Heart right ventricle (tissue), 16 donors: ENCODE measurements around the gene EIF4E2. TPM values are rescaled to one million over a fixed set of nuclear protein-coding genes. Genes with fewer than 3 reads are reported as not detected.

ENCODE experiments used
- ATAC-seq, 8 donors: fragments of 200-7000 bp; cut with Tn5 transposase; one replicate each; pipeline ENCODE4 v1.9.1; 2020; ENCODE audit warnings: mild to moderate bottlenecking in 8 of 8, moderate library complexity in 8 of 8, moderate number of reproducible peaks in 1 of 8
- DNase-seq, 2 donors: peaks; one replicate each; pipeline ENCODE4 v3.0.0-alpha.2; 2020
- H3K27ac ChIP-seq, 10 donors: fragments of 200-600 bp; sonication (generic) in 2 of 10; one replicate each; pipeline versions ENCODE4 v1.5.0 to v1.8.0; 2020 to 2022; ENCODE audit warnings: mild to moderate bottlenecking in 3 of 10
- H3K27me3 ChIP-seq, 7 donors: fragments of 200-600 bp; one replicate each; pipeline ENCODE4 v1.8.0; 2021 to 2022; ENCODE audit warnings: mild to moderate bottlenecking in 2 of 7
- H3K36me3 ChIP-seq, 9 donors: fragments of 200-600 bp; sonication (generic) in 1 of 9; one replicate each; pipeline versions ENCODE4 v1.5.0 to v1.8.0; 2020 to 2022; ENCODE audit warnings: mild to moderate bottlenecking in 2 of 9
- H3K4me1 ChIP-seq, 9 donors: fragments of 200-600 bp; sonication (generic) in 1 of 9; one replicate each; pipeline versions ENCODE4 v1.5.0 to v1.8.0; 2020 to 2022; ENCODE audit warnings: mild to moderate bottlenecking in 4 of 9
- H3K4me3 ChIP-seq, 10 donors: fragments of 200-600 bp; sonication (generic) in 2 of 10; one replicate each; pipeline versions ENCODE4 v1.5.0 to v1.8.0; 2020 to 2022; ENCODE audit warnings: mild to moderate bottlenecking in 7 of 10, moderate library complexity in 2 of 10
- H3K9me3 ChIP-seq, 11 donors: fragments of 200-600 bp in 10 of 11; sonication (generic) in 2 of 11; one replicate each; pipeline versions ENCODE4 v1.5.0 to v1.8.0; 2013 to 2022; ENCODE audit warnings: mild to moderate bottlenecking in 2 of 11, control low read depth in 1 of 11, moderate library complexity in 1 of 11
- CTCF ChIP-seq, 9 donors: fragments of 200-600 bp; sonication (generic) in 2 of 9; IDR thresholded peaks; one replicate each; pipeline versions ENCODE4 v1.5.0 to v1.8.0; 2021 to 2022; ENCODE audit warnings: antibody characterized with exemption in 9 of 9, mild to moderate bottlenecking in 5 of 9, moderate library complexity in 1 of 9
- WGBS, 2 donors: extraction: QIAGEN DNeasy Blood & Tissue Kit; methylation state at CpG; one replicate each; pipeline ENCODE4 v1.1.7; 2013; ENCODE audit warnings: inconsistent platforms in 1 of 2; 5-methylcytosine and 5-hydroxymethylcytosine counted together
- intact Hi-C, 10 donors: fragments of 100-400 bp; cut with DNase I; formaldehyde crosslinking; loops; one replicate each; pipeline versions ENCODE4 v1.11.1 to v1.14.2; 2022
- polyA plus RNA-seq, 2 donors: library from polyadenylated mRNA; stranded (reverse); fragments of 200-250 nt; gene quantifications; one replicate each; pipeline ENCODE4 v1.2.3, GENCODE V29; 2013
- total RNA-seq, 10 donors: library from RNA; stranded (reverse); fragmentation: NEBNext Ultra II Directional in 3 of 10; extraction: Animal tissue kit (Norgen Biotek cat#: 25700) in 3 of 10; gene quantifications; one replicate each; pipeline versions ENCODE4 v1.2.1 to v1.2.4, GENCODE V29; 2021 to 2023
- donor health status: Arrhythmogenic right ventricular cardiomyopathy.
- donor health status: ischemic (EF 13 %, LVEDD 7.1; RV severe dilation, severe dysfunction).
- donor health status: healthy with polysubstance abuse.
- donor health status: DM: no; HTN: yes; CAD: no.
- donor health status: DM: no; HTN: no; CAD: no.
- donor health status: ischemic (EF 25% LVEDD 6.9; RV normal size, moderate dysfunction).
- donor health status: ischemic (EF 25% LVEDD 5.7; RV mildly dilated, moderate dysfunction).
- donor health status: healthy.
- donor health status: DM: yes; HTN: yes; CAD: no.
- donor health status: Ischemic cardiomyopathy.
- donor health status: ischemic (EF 35%, LVEDD 5.7; RV mildly dilated, moderate dysfunction).
- donor health status: nonischemic (EF 11% LVEDD 7.7; RV severe dilation, severe dysfunction).
- donor health status: DM: yes; HTN: yes; CAD: no.
- donor health status: PGD.
- donor health status: ischemic (EF 29% LVEDD 5.4; RV normal size, mild dysfunction).
- donor health status: nonischemic (EF 23%, LVEDD 6.1; RV moderate dilation, normal function).

The EIF4E2 gene
- total and polyA plus RNA-seq, 12 donors = 30.3 to 58.1 (median 40.2) TPM

GRCh38 chr2:232586943-232587505 is 36.5 kb downstream of the EIF4E2 start:
- intact Hi-C loops = no loop called here
- H3K9me3 ChIP-seq = peaks cover 0 to 10% (median 0%) of the 10 kb centered on the region in 11 donors
- H3K4me3 ChIP-seq = no peak overlapping the region
- no peak for DNase-seq
- WGBS, 2 donors = 77 to 82% methylated on average over 5 of the region's 5 CpGs
- TF ChIP-seq CTCF (IDR thresholded peaks at IDR 0.05) = no peak
- H3K27me3 ChIP-seq = no peaks in the 10 kb centered on the region
- no peak overlapping the region for H3K27ac ChIP-seq
- no peak for ATAC-seq
- H3K36me3 ChIP-seq = peaks cover 0 to 28% (median 3%) of the 10 kb centered on the region in 9 donors
- H3K4me1 ChIP-seq = peaks cover 0 to 20% (median 7%) of the 10 kb centered on the region in 9 donors

- Histone ChIP-seq H3K4me1 (peaks cover 0 to 21% (median 7%) of the 10 kb centered on the region in 9 donors), H3K4me3 (no peak overlapping the region), H3K27me3 (no peaks in the 10 kb centered on the region), H3K36me3 (peaks cover 0 to 23% (median 0%) of the 10 kb centered on the region in 9 donors), H3K9me3 (peaks cover 0 to 10% (median 0%) of the 10 kb centered on the region in 11 donors), H3K27ac (no peak overlapping the region)
- intact Hi-C loops = no loop called here
- WGBS, 2 donors = 76 to 78% methylated on average over 7 of the region's 7 CpGs
- ATAC-seq (peak in 2 of 8 donors; percentile 7 to 9), DNase-seq (no peak)
- TF ChIP-seq CTCF (IDR thresholded peaks at IDR 0.05) = no peak
Observed at GRCh38 chr2:232587512-232587911, 37.0 kb downstream of the EIF4E2 start.

- Histone ChIP-seq H3K9me3 (peaks cover 0 to 10% (median 0%) of the 10 kb centered on the region in 11 donors), H3K36me3 (peaks cover 0 to 18% (median 0%) of the 10 kb centered on the region in 9 donors), H3K4me1 (peaks cover 0 to 25% (median 7%) of the 10 kb centered on the region in 9 donors), H3K27me3 (no peaks in the 10 kb centered on the region), H3K4me3 (no peak overlapping the region), H3K27ac (no peak overlapping the region)
- WGBS, 2 donors = 94 to 96% methylated on average over 8 of the region's 8 CpGs
- TF ChIP-seq CTCF (IDR thresholded peaks at IDR 0.05) = no peak
- intact Hi-C loops = no loop called here
- peak in 2 of 8 donors; percentile 7 to 45 for ATAC-seq
- no peak for DNase-seq
Observed at GRCh38 chr2:232588031-232588430, 37.5 kb downstream of the EIF4E2 start.

- DNase-seq (peak in 1 of 2 donors; percentile 36), ATAC-seq (peak; percentile 34 to 69 (median 50))
- Histone ChIP-seq H3K27me3 (no peaks in the 10 kb centered on the region), H3K4me3 (no peak overlapping the region), H3K9me3 (peaks cover 0 to 7% (median 0%) of the 10 kb centered on the region in 11 donors), H3K36me3 (peaks cover 0 to 9% (median 0%) of the 10 kb centered on the region in 9 donors), H3K27ac (peak overlapping the region in 2 of 10 donors; percentile 12 to 39), H3K4me1 (peaks cover 0 to 25% (median 15%) of the 10 kb centered on the region in 9 donors)
- intact Hi-C loops = loop anchor here in 1 of 10 donors (1.0 kb wide), 1 partner anchor 33 kb away; no protein-coding TSS in a partner anchor
- 78 to 85% methylated on average over 18 of the region's 18 CpGs for WGBS, 2 donors
- TF ChIP-seq CTCF (IDR thresholded peaks at IDR 0.05) = no peak
Observed at GRCh38 chr2:232588680-232589585, 38.4 kb downstream of the EIF4E2 start.
